Adrenal gland (tissue), 5 donors: ENCODE data around the gene GAGE12H.

Experiments used
- CTCF ChIP-seq, 6 experiments: fragments of 450-650 bp in 4 of 6; fragments of 200-600 bp in 2 of 6; sonication (generic) in 1 of 6; IDR thresholded peaks; 1 replicate in 5 of 6; 2 replicates in 1 of 6; pipeline versions ENCODE4 v1.5.1 to v1.8.0; 2016 to 2021; ENCODE audit warnings: antibody characterized with exemption in 6 of 6, mild to moderate bottlenecking in 2 of 6, moderate library complexity in 1 of 6
- POLR2A ChIP-seq, 2 donors: fragments of 450-650 bp; IDR thresholded peaks; one replicate each; pipeline ENCODE4 v1.6.1; 2017; ENCODE audit warnings: antibody characterized with exemption in 2 of 2, mild to moderate bottlenecking in 2 of 2, moderate library complexity in 1 of 2
- donor health status: DM: no; HTN: no; CAD: no.

- TF ChIP-seq POLR2A (IDR thresholded peaks at IDR 0.05) (no peak), CTCF (IDR thresholded peaks at IDR 0.05) (peak; percentile 17 to 42 (median 28))
These were observed 47.5 kb downstream of the GAGE12H start for GRCh38 chrX:49627086-49627777.
